Measurements from ENCODE around the gene ODAD3.

The ODAD3 gene

DNA sequence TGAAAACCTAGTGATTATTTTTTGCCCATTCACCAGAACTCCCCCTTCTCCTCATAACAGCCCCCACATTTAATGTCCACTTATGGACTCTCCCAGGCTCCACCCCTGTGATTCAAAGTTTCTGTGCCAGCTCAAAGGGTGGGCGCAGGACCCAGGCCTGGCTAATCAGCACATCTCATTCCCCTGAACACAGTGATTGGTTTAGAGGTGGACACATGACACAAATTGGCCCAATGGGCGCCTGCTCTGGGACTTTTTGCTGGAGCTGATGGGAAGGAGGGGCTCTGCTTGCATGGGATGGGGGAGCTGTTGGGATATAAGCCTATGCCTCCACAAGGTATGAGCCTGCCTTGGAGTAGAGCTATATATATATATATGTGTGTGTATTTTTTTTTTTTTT is 44.6 kb downstream of the ODAD3 start:
- Histone ChIP-seq H3K27me3 (ENCODE audit: insufficient read depth, low read length) (no peaks in the 10 kb centered on the region), H3K23ac (ENCODE audit: low read length) (no peak overlapping the region), H3K79me2 (ENCODE audit: control insufficient read depth, insufficient read depth, low read length, poor library complexity) (no peaks in the 10 kb centered on the region), H3K9ac (ENCODE audit: low read length) (no peak overlapping the region), H2BK120ac (ENCODE audit: insufficient read depth, low read length, poor library complexity) (no peak overlapping the region), H3K14ac (ENCODE audit: low read length) (no peak overlapping the region), H4K91ac (ENCODE audit: low read depth, low read length) (no peak overlapping the region), H2AK5ac (ENCODE audit: low read length) (no peak overlapping the region), H3K36me3 (ENCODE audit: control insufficient read depth in 1 of 2, insufficient read depth in 2 of 2, low read length in 2 of 2) (peaks cover 0 to 3% of the 10 kb centered on the region in 2 experiments), H4K12ac (ENCODE audit: low read depth, low read length) (no peak overlapping the region), H3K27ac (ENCODE audit: low read depth, low read length) (no peak overlapping the region), H3K4ac (ENCODE audit: low read depth, low read length) (no peak overlapping the region), H2BK12ac (ENCODE audit: low read length) (no peak overlapping the region), H3K9me3 (ENCODE audit: insufficient read depth, low read depth, low read length) (no peaks in the 10 kb centered on the region), H2AFZ (ENCODE audit: insufficient read depth, low read length, poor library complexity) (no peak overlapping the region), H3K4me3 (ENCODE audit: low read depth, low read length) (no peak overlapping the region), H4K8ac (ENCODE audit: low read depth, low read length) (no peak overlapping the region), H2BK5ac (ENCODE audit: low read depth, low read length, poor library complexity) (no peak overlapping the region), H3K4me1 (ENCODE audit: control insufficient read depth in 1 of 2, insufficient read depth in 2 of 2, low read length in 2 of 2) (no peaks in the 10 kb centered on the region), H3K79me1 (ENCODE audit: low read length) (no peaks in the 10 kb centered on the region), H3K18ac (ENCODE audit: low read length) (no peak overlapping the region), H3K4me2 (ENCODE audit: low read length) (no peak overlapping the region)
- WGBS (ENCODE audit: extremely low coverage, insufficient coverage, insufficient read length), result no CpG with 5 or more reads among the region's 2 CpGs
- no peak for DNase-seq

DNA sequence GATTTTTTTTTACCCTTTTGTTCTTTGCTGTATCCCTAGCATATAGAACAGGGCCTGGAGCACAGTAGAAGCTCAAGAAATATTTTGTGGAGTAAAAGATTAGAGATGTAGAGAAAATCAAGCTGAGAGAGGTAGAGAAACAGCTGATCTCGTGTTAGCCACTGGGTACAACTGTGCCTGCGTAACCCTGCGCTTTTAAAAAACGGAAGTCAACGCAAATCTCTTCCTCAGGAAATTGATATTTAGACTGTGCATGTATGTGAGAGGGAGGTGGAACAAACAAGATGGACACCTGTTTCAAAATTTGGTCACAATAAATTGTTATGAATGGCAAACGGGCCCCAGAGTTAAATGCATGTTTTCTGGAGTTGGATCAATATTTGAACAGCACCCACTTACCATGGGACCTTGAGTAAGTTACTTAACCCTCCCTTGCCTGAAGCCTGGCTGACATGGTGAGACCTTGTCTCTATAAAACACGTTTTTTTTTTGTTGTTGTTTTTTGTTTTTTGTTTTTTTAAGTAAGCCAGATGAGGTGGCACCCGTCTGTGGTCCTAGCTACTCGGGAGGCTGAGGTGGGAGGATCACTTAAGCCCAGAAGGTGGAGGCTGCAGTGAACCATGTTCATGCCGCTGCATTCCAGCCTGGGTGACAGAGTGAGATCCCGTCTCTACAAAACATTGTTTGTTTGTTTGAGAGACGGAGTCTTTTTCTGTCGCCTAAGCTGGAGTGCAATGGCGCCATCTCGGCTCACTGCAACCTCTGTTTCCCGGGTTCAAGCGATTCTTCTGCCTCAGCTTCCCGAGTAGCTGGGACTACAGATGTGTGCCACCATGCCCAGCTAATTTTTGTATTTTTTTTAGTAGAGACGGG is 47.5 kb downstream of the ODAD3 start:
- WGBS (ENCODE audit: extremely low coverage, insufficient coverage, insufficient read length), result no CpG with 5 or more reads among the region's 19 CpGs
- no peak overlapping the region for H3K18ac ChIP-seq (ENCODE audit: low read length)
- H4K12ac ChIP-seq (ENCODE audit: low read depth, low read length), result no peak overlapping the region
- no peak overlapping the region for H2AFZ ChIP-seq (ENCODE audit: insufficient read depth, low read length, poor library complexity)
- no peaks in the 10 kb centered on the region for H3K27me3 ChIP-seq (ENCODE audit: insufficient read depth, low read length)
- no peak overlapping the region for H3K4me2 ChIP-seq (ENCODE audit: low read length)
- no peak overlapping the region for H3K23ac ChIP-seq (ENCODE audit: low read length)
- DNase-seq, result no peak
- no peaks in the 10 kb centered on the region for H3K9me3 ChIP-seq (ENCODE audit: insufficient read depth, low read depth, low read length)
- H3K79me1 ChIP-seq (ENCODE audit: low read length), result peaks cover 3% of the 10 kb centered on the region
- H4K8ac ChIP-seq (ENCODE audit: low read depth, low read length), result no peak overlapping the region
- H3K79me2 ChIP-seq (ENCODE audit: control insufficient read depth, insufficient read depth, low read length, poor library complexity), result no peaks in the 10 kb centered on the region
- H3K27ac ChIP-seq (ENCODE audit: low read depth, low read length), result no peak overlapping the region
- H2BK120ac ChIP-seq (ENCODE audit: insufficient read depth, low read length, poor library complexity), result no peak overlapping the region
- no peaks in the 10 kb centered on the region for H3K36me3 ChIP-seq (ENCODE audit: control insufficient read depth in 1 of 2, insufficient read depth in 2 of 2, low read length in 2 of 2)
- no peak overlapping the region for H3K4me3 ChIP-seq (ENCODE audit: low read depth, low read length)
- no peak overlapping the region for H3K9ac ChIP-seq (ENCODE audit: low read length)
- no peak overlapping the region for H2BK5ac ChIP-seq (ENCODE audit: low read depth, low read length, poor library complexity)
- H4K91ac ChIP-seq (ENCODE audit: low read depth, low read length), result no peak overlapping the region
- H3K4ac ChIP-seq (ENCODE audit: low read depth, low read length), result no peak overlapping the region
- H2BK12ac ChIP-seq (ENCODE audit: low read length), result no peak overlapping the region
- no peak overlapping the region for H3K14ac ChIP-seq (ENCODE audit: low read length)
- H2AK5ac ChIP-seq (ENCODE audit: low read length), result no peak overlapping the region
- peaks cover 7% of the 10 kb centered on the region in 2 experiments for H3K4me1 ChIP-seq (ENCODE audit: control insufficient read depth in 1 of 2, insufficient read depth in 2 of 2, low read length in 2 of 2)

DNA sequence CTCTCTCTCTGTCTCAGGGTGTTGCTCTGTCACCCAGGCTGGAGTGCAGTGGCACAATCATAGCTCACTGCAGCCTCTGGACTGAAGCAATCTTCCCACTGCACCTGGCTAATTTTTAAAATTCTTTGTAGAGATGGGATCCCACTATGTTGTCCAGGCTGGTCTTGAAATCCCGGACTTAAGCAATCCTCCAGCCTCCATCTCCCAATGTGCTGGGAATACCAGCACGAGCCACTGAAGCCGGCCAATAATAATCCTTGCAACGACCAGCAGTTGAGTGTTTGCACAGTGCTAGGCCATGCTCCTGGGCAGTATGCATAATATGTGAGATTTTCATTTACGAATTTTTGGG is 50.2 kb downstream of the ODAD3 start:
- Histone ChIP-seq H2AK5ac (ENCODE audit: low read length) (no peak overlapping the region), H4K8ac (ENCODE audit: low read depth, low read length) (no peak overlapping the region), H2BK12ac (ENCODE audit: low read length) (no peak overlapping the region), H4K12ac (ENCODE audit: low read depth, low read length) (no peak overlapping the region), H3K23ac (ENCODE audit: low read length) (no peak overlapping the region), H3K79me2 (ENCODE audit: control insufficient read depth, insufficient read depth, low read length, poor library complexity) (no peaks in the 10 kb centered on the region), H3K18ac (ENCODE audit: low read length) (no peak overlapping the region), H2AFZ (ENCODE audit: insufficient read depth, low read length, poor library complexity) (no peak overlapping the region), H3K9me3 (ENCODE audit: insufficient read depth, low read depth, low read length) (no peaks in the 10 kb centered on the region), H3K36me3 (ENCODE audit: control insufficient read depth in 1 of 2, insufficient read depth in 2 of 2, low read length in 2 of 2) (no peaks in the 10 kb centered on the region), H3K27me3 (ENCODE audit: insufficient read depth, low read length) (no peaks in the 10 kb centered on the region), H3K4me1 (ENCODE audit: control insufficient read depth in 1 of 2, insufficient read depth in 2 of 2, low read length in 2 of 2) (peaks cover 16 to 19% of the 10 kb centered on the region in 2 experiments), H4K91ac (ENCODE audit: low read depth, low read length) (no peak overlapping the region), H3K4me2 (ENCODE audit: low read length) (no peak overlapping the region), H2BK5ac (ENCODE audit: low read depth, low read length, poor library complexity) (no peak overlapping the region), H2BK120ac (ENCODE audit: insufficient read depth, low read length, poor library complexity) (no peak overlapping the region), H3K9ac (ENCODE audit: low read length) (no peak overlapping the region), H3K27ac (ENCODE audit: low read depth, low read length) (no peak overlapping the region), H3K14ac (ENCODE audit: low read length) (no peak overlapping the region), H3K4ac (ENCODE audit: low read depth, low read length) (no peak overlapping the region), H3K79me1 (ENCODE audit: low read length) (peaks cover 3% of the 10 kb centered on the region), H3K4me3 (ENCODE audit: low read depth, low read length) (no peak overlapping the region)
- no CpG with 5 or more reads among the region's 5 CpGs for WGBS (ENCODE audit: extremely low coverage, insufficient coverage, insufficient read length)
- DNase-seq, result peak; percentile 95 to 97

DNA sequence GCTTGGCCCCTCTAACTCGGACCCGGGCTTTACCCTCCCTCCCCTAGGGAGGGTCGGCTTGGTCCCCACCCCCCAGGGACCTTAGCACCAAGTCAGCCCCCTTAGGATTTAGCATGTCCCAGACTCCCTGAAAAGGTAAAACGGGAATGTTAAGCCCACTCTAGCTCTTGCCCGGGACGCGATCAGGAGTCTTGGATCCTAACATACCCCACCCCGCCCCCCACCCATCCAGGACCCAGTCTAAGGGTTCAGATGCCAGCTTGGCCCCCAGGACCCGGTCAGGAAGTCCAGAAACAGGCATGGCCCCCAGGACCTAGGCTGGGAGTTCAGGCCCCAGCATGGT is 51.2 kb downstream of the ODAD3 start:
- Histone ChIP-seq H2BK120ac (ENCODE audit: insufficient read depth, low read length, poor library complexity) (no peak overlapping the region), H3K4me1 (ENCODE audit: control insufficient read depth in 1 of 2, insufficient read depth in 2 of 2, low read length in 2 of 2) (peaks cover 16 to 19% of the 10 kb centered on the region in 2 experiments), H4K8ac (ENCODE audit: low read depth, low read length) (peak overlapping the region; percentile 31), H2AK5ac (ENCODE audit: low read length) (no peak overlapping the region), H2AFZ (ENCODE audit: insufficient read depth, low read length, poor library complexity) (peak overlapping the region; percentile 50), H2BK12ac (ENCODE audit: low read length) (no peak overlapping the region), H3K27ac (ENCODE audit: low read depth, low read length) (no peak overlapping the region), H4K12ac (ENCODE audit: low read depth, low read length) (no peak overlapping the region), H3K9me3 (ENCODE audit: insufficient read depth, low read depth, low read length) (no peaks in the 10 kb centered on the region), H3K23ac (ENCODE audit: low read length) (no peak overlapping the region), H3K18ac (ENCODE audit: low read length) (no peak overlapping the region), H3K9ac (ENCODE audit: low read length) (no peak overlapping the region), H3K14ac (ENCODE audit: low read length) (peak overlapping the region; percentile 11), H3K79me2 (ENCODE audit: control insufficient read depth, insufficient read depth, low read length, poor library complexity) (no peaks in the 10 kb centered on the region), H3K4ac (ENCODE audit: low read depth, low read length) (no peak overlapping the region), H3K36me3 (ENCODE audit: control insufficient read depth in 1 of 2, insufficient read depth in 2 of 2, low read length in 2 of 2) (no peaks in the 10 kb centered on the region), H3K4me3 (ENCODE audit: low read depth, low read length) (no peak overlapping the region), H3K79me1 (ENCODE audit: low read length) (peaks cover 3% of the 10 kb centered on the region), H3K4me2 (ENCODE audit: low read length) (peak overlapping the region; percentile 82), H4K91ac (ENCODE audit: low read depth, low read length) (peak overlapping the region; percentile 45), H2BK5ac (ENCODE audit: low read depth, low read length, poor library complexity) (no peak overlapping the region), H3K27me3 (ENCODE audit: insufficient read depth, low read length) (no peaks in the 10 kb centered on the region)
- DNase-seq, result no peak
- no CpG with 5 or more reads among the region's 9 CpGs for WGBS (ENCODE audit: extremely low coverage, insufficient coverage, insufficient read length)
